ENCODE results near the gene CPSF7.

CPSF7 gene

GRCh38 chr11:61380884-61381283 lies 48.9 kb downstream of the CPSF7 start:
- Histone ChIP-seq H3K9me3 (replicated peaks; ENCODE audit: low read length) (no peaks in the 10 kb centered on the region), H3K4me3 (ENCODE audit: low read length) (no peak overlapping the region), H3K4me1 (ENCODE audit: control insufficient read depth, insufficient read depth, low read length) (peaks cover 20% of the 10 kb centered on the region), H3K36me3 (ENCODE audit: insufficient read depth, low read length) (peaks cover under 1% of the 10 kb centered on the region), H3K27me3 (ENCODE audit: control insufficient read depth, insufficient read depth, low read length) (no peaks in the 10 kb centered on the region), H3K4me2 (ENCODE audit: low read length) (no peak overlapping the region), H3K9ac (ENCODE audit: low read depth, low read length) (no peak overlapping the region)

- Histone ChIP-seq H3K9ac (ENCODE audit: low read depth, low read length) (peak overlapping the region; percentile 53), H3K27me3 (ENCODE audit: control insufficient read depth, insufficient read depth, low read length) (no peaks in the 10 kb centered on the region), H3K4me3 (ENCODE audit: low read length) (no peak overlapping the region), H3K9me3 (replicated peaks; ENCODE audit: low read length) (no peaks in the 10 kb centered on the region), H3K4me1 (ENCODE audit: control insufficient read depth, insufficient read depth, low read length) (peaks cover 20% of the 10 kb centered on the region), H3K36me3 (ENCODE audit: insufficient read depth, low read length) (peaks cover 6% of the 10 kb centered on the region), H3K4me2 (ENCODE audit: low read length) (peak overlapping the region; percentile 46)
Observed at GRCh38 chr11:61378713-61379313, 51.0 kb downstream of the CPSF7 start.

- H3K27me3 ChIP-seq (ENCODE audit: control insufficient read depth, insufficient read depth, low read length): no peaks in the 10 kb centered on the region
- no peaks in the 10 kb centered on the region for H3K9me3 ChIP-seq (replicated peaks; ENCODE audit: low read length)
- peak overlapping the region; percentile 53 for H3K9ac ChIP-seq (ENCODE audit: low read depth, low read length)
- peaks cover 10% of the 10 kb centered on the region for H3K36me3 ChIP-seq (ENCODE audit: insufficient read depth, low read length)
- no peak overlapping the region for H3K4me2 ChIP-seq (ENCODE audit: low read length)
- peaks cover 20% of the 10 kb centered on the region for H3K4me1 ChIP-seq (ENCODE audit: control insufficient read depth, insufficient read depth, low read length)
- no peak overlapping the region for H3K4me3 ChIP-seq (ENCODE audit: low read length)
Observed at GRCh38 chr11:61377461-61378160, 52.2 kb downstream of the CPSF7 start.

GRCh38 chr11:61375761-61376108 lies 54.0 kb downstream of the CPSF7 start:
- Histone ChIP-seq H3K9ac (ENCODE audit: low read depth, low read length) (no peak overlapping the region), H3K9me3 (replicated peaks; ENCODE audit: low read length) (no peaks in the 10 kb centered on the region), H3K4me1 (ENCODE audit: control insufficient read depth, insufficient read depth, low read length) (peaks cover 21% of the 10 kb centered on the region), H3K4me2 (ENCODE audit: low read length) (no peak overlapping the region), H3K36me3 (ENCODE audit: insufficient read depth, low read length) (peaks cover 10% of the 10 kb centered on the region), H3K4me3 (ENCODE audit: low read length) (no peak overlapping the region), H3K27me3 (ENCODE audit: control insufficient read depth, insufficient read depth, low read length) (no peaks in the 10 kb centered on the region)

GRCh38 chr11:61372659-61373420 lies 56.9 kb downstream of the CPSF7 start:
- no peak overlapping the region for H3K4me3 ChIP-seq (ENCODE audit: low read length)
- peaks cover 29% of the 10 kb centered on the region for H3K36me3 ChIP-seq (ENCODE audit: insufficient read depth, low read length)
- no peaks in the 10 kb centered on the region for H3K27me3 ChIP-seq (ENCODE audit: control insufficient read depth, insufficient read depth, low read length)

GRCh38 chr11:61370349-61371005 lies 59.3 kb downstream of the CPSF7 start:
- Histone ChIP-seq H3K9ac (ENCODE audit: low read depth, low read length) (peak overlapping the region; percentile 62), H3K4me2 (ENCODE audit: low read length) (no peak overlapping the region), H3K36me3 (ENCODE audit: insufficient read depth, low read length) (peaks cover 45% of the 10 kb centered on the region), H3K4me3 (ENCODE audit: low read length) (peak overlapping the region; percentile 0), H3K4me1 (ENCODE audit: control insufficient read depth, insufficient read depth, low read length) (peaks cover 45% of the 10 kb centered on the region), H3K27me3 (ENCODE audit: control insufficient read depth, insufficient read depth, low read length) (no peaks in the 10 kb centered on the region), H3K9me3 (replicated peaks; ENCODE audit: low read length) (no peaks in the 10 kb centered on the region)

More at GRCh38 chr11:61372659-61373420, 56.9 kb downstream of the CPSF7 start:
- Histone ChIP-seq H3K4me2 (ENCODE audit: low read length) (no peak overlapping the region), H3K4me1 (ENCODE audit: control insufficient read depth, insufficient read depth, low read length) (peaks cover 32% of the 10 kb centered on the region), H3K9me3 (replicated peaks; ENCODE audit: low read length) (no peaks in the 10 kb centered on the region), H3K9ac (ENCODE audit: low read depth, low read length) (no peak overlapping the region)

GRCh38 chr11:61369372-61370348 lies 60.1 kb downstream of the CPSF7 start:
- peak overlapping the region; percentile 63 for H3K9ac ChIP-seq (ENCODE audit: low read depth, low read length)
- H3K36me3 ChIP-seq (ENCODE audit: insufficient read depth, low read length): peaks cover 44% of the 10 kb centered on the region
- H3K27me3 ChIP-seq (ENCODE audit: control insufficient read depth, insufficient read depth, low read length): no peaks in the 10 kb centered on the region
- H3K4me1 ChIP-seq (ENCODE audit: control insufficient read depth, insufficient read depth, low read length): peaks cover 45% of the 10 kb centered on the region
- peak overlapping the region; percentile 0 for H3K4me3 ChIP-seq (ENCODE audit: low read length)
- no peaks in the 10 kb centered on the region for H3K9me3 ChIP-seq (replicated peaks; ENCODE audit: low read length)
- H3K4me2 ChIP-seq (ENCODE audit: low read length): peak overlapping the region; percentile 31

- Histone ChIP-seq H3K4me3 (ENCODE audit: low read length) (no peak overlapping the region), H3K9me3 (replicated peaks; ENCODE audit: low read length) (no peaks in the 10 kb centered on the region), H3K4me1 (ENCODE audit: control insufficient read depth, insufficient read depth, low read length) (peaks cover 47% of the 10 kb centered on the region), H3K4me2 (ENCODE audit: low read length) (no peak overlapping the region), H3K36me3 (ENCODE audit: insufficient read depth, low read length) (peaks cover 54% of the 10 kb centered on the region), H3K27me3 (ENCODE audit: control insufficient read depth, insufficient read depth, low read length) (no peaks in the 10 kb centered on the region), H3K9ac (ENCODE audit: low read depth, low read length) (peak overlapping the region; percentile 63)
Observed at GRCh38 chr11:61368646-61369045, 61.1 kb downstream of the CPSF7 start.

GRCh38 chr11:61367406-61367805 lies 62.4 kb downstream of the CPSF7 start:
- Histone ChIP-seq H3K4me2 (ENCODE audit: low read length) (no peak overlapping the region), H3K27me3 (ENCODE audit: control insufficient read depth, insufficient read depth, low read length) (no peaks in the 10 kb centered on the region), H3K9me3 (replicated peaks; ENCODE audit: low read length) (no peaks in the 10 kb centered on the region), H3K4me3 (ENCODE audit: low read length) (no peak overlapping the region), H3K9ac (ENCODE audit: low read depth, low read length) (no peak overlapping the region), H3K36me3 (ENCODE audit: insufficient read depth, low read length) (peaks cover 53% of the 10 kb centered on the region), H3K4me1 (ENCODE audit: control insufficient read depth, insufficient read depth, low read length) (peaks cover 53% of the 10 kb centered on the region)

GRCh38 chr11:61364012-61364675 lies 65.6 kb downstream of the CPSF7 start:
- H3K36me3 ChIP-seq (ENCODE audit: insufficient read depth, low read length): peaks cover 45% of the 10 kb centered on the region

More at GRCh38 chr11:61364012-61364675, 65.6 kb downstream of the CPSF7 start:
- no peaks in the 10 kb centered on the region for H3K9me3 ChIP-seq (replicated peaks; ENCODE audit: low read length)
- H3K4me1 ChIP-seq (ENCODE audit: control insufficient read depth, insufficient read depth, low read length): peaks cover 43% of the 10 kb centered on the region
- no peak overlapping the region for H3K9ac ChIP-seq (ENCODE audit: low read depth, low read length)
- H3K27me3 ChIP-seq (ENCODE audit: control insufficient read depth, insufficient read depth, low read length): no peaks in the 10 kb centered on the region
- H3K4me2 ChIP-seq (ENCODE audit: low read length): peak overlapping the region; percentile 89
- H3K4me3 ChIP-seq (ENCODE audit: low read length): no peak overlapping the region
